Activated T-cell treated with anti-CD3 and anti-CD28 coated beads, Interleukin-2, amount 50 U/mL, for 48 hours (primary cell): ENCODE data around the gene PDGFD.

Experiments used
- DNase-seq, 2 experiments: peaks; one replicate each; pipeline ENCODE4 v3.0.0-alpha.2; 2020

Gene PDGFD

GRCh38 chr11:104142698-104143097, 21.2 kb downstream of the PDGFD start:
- DNase-seq, result no peak

- no peak for DNase-seq
Measured at GRCh38 chr11:104136861-104137260, 27.1 kb downstream of the PDGFD start.

- no peak for DNase-seq
Measured at GRCh38 chr11:104134745-104135144, 29.2 kb downstream of the PDGFD start.

GRCh38 chr11:104130161-104130560, 33.8 kb downstream of the PDGFD start:
- DNase-seq, result no peak

- DNase-seq, result no peak
Measured at GRCh38 chr11:104129145-104129544, 34.8 kb downstream of the PDGFD start.

GRCh38 chr11:104127828-104128227, 36.1 kb downstream of the PDGFD start:
- no peak for DNase-seq

- no peak for DNase-seq
Measured at GRCh38 chr11:104126464-104126863, 37.5 kb downstream of the PDGFD start.

- DNase-seq, result no peak
Measured at GRCh38 chr11:104124979-104125378, 39.0 kb downstream of the PDGFD start.

GRCh38 chr11:104122836-104123235, 41.1 kb downstream of the PDGFD start:
- no peak for DNase-seq

GRCh38 chr11:104122011-104122635, 41.8 kb downstream of the PDGFD start:
- DNase-seq, result no peak

- no peak for DNase-seq
Measured at GRCh38 chr11:104120493-104121137, 43.3 kb downstream of the PDGFD start.

- DNase-seq, result no peak
Measured at GRCh38 chr11:104118105-104118744, 45.7 kb downstream of the PDGFD start.

GRCh38 chr11:104113541-104113940, 50.4 kb downstream of the PDGFD start:
- no peak for DNase-seq

GRCh38 chr11:104106136-104106754, 57.7 kb downstream of the PDGFD start:
- DNase-seq, result no peak

GRCh38 chr11:104105155-104105554, 58.8 kb downstream of the PDGFD start:
- DNase-seq, result no peak

- no peak for DNase-seq
Measured at GRCh38 chr11:104104664-104105063, 59.3 kb downstream of the PDGFD start.

- no peak for DNase-seq
Measured at GRCh38 chr11:104104201-104104600, 59.7 kb downstream of the PDGFD start.

- DNase-seq, result no peak
Measured at GRCh38 chr11:104098555-104098954, 65.4 kb downstream of the PDGFD start.

- no peak for DNase-seq
Measured at GRCh38 chr11:104098132-104098531, 65.8 kb downstream of the PDGFD start.

GRCh38 chr11:104096900-104097299, 67.0 kb downstream of the PDGFD start:
- DNase-seq, result no peak

GRCh38 chr11:104095791-104096190, 68.2 kb downstream of the PDGFD start:
- no peak for DNase-seq

GRCh38 chr11:104094576-104094975, 69.4 kb downstream of the PDGFD start:
- DNase-seq, result no peak

- DNase-seq, result no peak
Measured at GRCh38 chr11:104093426-104094280, 70.3 kb downstream of the PDGFD start.
